ENCODE data around the gene MAMDC2.

GRCh38 chr9:70117835-70118319, 74.2 kb downstream of the MAMDC2 start:
- TF ChIP-seq, protein P1, sequence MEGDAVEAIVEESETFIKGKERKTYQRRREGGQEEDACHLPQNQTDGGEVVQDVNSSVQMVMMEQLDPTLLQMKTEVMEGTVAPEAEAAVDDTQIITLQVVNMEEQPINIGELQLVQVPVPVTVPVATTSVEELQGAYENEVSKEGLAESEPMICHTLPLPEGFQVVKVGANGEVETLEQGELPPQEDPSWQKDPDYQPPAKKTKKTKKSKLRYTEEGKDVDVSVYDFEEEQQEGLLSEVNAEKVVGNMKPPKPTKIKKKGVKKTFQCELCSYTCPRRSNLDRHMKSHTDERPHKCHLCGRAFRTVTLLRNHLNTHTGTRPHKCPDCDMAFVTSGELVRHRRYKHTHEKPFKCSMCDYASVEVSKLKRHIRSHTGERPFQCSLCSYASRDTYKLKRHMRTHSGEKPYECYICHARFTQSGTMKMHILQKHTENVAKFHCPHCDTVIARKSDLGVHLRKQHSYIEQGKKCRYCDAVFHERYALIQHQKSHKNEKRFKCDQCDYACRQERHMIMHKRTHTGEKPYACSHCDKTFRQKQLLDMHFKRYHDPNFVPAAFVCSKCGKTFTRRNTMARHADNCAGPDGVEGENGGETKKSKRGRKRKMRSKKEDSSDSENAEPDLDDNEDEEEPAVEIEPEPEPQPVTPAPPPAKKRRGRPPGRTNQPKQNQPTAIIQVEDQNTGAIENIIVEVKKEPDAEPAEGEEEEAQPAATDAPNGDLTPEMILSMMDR (IDR thresholded peaks at IDR 0.05) = no peak
- no peak for TF ChIP-seq POLR2A (IDR thresholded peaks at IDR 0.05)
- no peak for TF ChIP-seq EP300 (IDR thresholded peaks at IDR 0.05)

Data from ovary (tissue), 3 donors.